GM18858 (cell line): Measurements from ENCODE around the gene RPN2.

Experiments used
- ATAC-seq: cut with Tn5 transposase; IDR thresholded peaks from one replicate; pipeline ENCODE4 v1.9.1; 2021; ENCODE audit not compliant: unreplicated experiment

Gene RPN2

DNA sequence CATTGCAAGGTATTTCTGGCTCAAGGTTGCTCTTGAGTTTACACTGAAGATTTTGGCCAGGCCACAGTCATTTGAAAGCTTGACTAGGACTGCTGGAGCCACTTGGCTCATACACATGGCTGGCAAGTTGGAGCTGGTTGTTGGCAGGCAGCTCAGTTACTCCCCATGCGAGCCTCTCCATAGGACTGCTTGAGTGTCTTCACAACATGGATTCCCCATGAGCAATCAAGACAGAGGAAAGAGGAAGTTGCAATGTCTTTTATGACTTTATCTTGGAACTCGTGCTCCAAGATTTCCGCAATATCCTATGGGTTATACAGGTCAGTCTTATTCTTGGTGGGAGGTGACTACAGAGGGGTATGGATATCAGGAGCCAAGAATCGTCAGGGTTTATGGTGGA is 109.0 kb downstream of the RPN2 start:
- no peak for ATAC-seq

DNA sequence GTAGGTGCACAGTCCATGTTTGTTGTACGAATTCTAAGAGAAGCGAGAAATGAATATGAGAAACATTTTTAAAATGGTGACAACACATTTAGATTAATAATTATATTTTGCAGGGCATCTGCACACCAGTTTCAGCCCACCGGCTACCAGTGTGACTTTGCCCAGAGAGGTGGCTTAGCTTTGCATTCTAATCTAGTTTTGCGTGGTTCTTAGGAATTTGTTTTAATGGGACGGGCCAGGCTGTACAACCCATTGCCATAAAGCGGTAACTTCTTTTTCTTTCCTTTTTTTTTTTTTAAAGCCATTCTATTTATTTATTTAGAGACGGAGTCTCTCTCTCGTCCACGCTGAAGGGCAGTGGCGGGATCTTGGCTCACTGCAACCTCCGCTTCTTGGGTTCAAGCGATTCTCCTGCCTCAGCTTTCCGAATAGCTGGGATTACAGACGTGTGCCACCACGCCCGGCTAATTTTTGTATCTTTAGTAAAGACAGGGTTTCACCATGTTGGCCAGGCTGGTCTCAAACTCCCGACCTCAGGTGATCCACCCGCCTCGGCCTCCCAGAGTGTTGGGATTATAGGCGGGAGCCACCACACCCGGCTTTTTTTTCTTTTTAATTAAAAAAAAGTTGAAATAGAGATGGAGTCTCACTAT is 111.2 kb downstream of the RPN2 start:
- ATAC-seq = no peak
